ENCODE measurements around the gene FASN.

FASN gene

DNA sequence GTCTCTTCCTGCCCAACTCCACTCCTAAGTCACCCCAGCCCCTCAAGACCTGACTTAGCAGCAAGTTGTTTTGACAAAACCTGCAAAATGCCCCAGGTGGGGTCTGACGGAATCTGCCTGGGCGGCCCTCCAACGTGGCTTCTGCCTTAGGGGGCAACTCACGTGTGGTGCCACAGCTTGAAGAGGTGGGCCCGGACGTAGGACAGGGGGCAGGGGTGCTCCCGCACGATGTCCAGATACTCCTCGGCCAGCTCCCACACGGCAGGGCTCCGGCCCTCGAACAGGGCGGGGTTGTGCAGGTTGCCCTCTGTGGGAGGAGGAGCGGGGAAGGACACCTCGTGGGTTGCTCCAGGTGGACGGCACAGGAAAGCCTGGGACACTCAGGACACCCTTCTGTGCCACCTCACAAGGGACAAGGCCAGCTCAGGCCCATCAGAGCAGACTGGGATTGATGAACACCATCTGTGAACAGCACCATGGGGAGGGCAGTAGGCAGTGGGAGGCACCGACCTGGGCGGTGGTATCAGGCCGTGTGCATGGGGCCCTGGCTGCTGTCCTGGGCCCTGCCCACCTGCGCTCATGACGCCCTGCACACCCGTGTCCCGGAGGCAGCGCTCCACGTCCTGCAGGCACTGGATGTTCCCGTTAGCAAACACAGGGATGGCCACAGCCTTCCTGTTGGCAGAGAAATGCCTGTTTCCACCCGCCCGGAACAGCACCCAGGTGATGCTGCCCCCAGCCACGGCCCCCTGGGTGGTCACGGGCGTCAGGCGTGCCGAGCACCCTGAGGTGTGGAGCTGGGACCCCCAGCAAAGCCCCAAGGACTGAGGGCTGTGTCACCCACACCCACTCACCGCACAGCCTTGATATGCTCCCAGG lies 36.8 kb downstream of the FASN start:
- DNase-seq (ENCODE audit: low read depth): no peak
- no peak overlapping the region for H3K4me3 ChIP-seq (ENCODE audit: low read length)
- TF ChIP-seq, protein P1, sequence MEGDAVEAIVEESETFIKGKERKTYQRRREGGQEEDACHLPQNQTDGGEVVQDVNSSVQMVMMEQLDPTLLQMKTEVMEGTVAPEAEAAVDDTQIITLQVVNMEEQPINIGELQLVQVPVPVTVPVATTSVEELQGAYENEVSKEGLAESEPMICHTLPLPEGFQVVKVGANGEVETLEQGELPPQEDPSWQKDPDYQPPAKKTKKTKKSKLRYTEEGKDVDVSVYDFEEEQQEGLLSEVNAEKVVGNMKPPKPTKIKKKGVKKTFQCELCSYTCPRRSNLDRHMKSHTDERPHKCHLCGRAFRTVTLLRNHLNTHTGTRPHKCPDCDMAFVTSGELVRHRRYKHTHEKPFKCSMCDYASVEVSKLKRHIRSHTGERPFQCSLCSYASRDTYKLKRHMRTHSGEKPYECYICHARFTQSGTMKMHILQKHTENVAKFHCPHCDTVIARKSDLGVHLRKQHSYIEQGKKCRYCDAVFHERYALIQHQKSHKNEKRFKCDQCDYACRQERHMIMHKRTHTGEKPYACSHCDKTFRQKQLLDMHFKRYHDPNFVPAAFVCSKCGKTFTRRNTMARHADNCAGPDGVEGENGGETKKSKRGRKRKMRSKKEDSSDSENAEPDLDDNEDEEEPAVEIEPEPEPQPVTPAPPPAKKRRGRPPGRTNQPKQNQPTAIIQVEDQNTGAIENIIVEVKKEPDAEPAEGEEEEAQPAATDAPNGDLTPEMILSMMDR (conservative IDR thresholded peaks at IDR 0.05; ENCODE audit: low read length): no peak

DNA sequence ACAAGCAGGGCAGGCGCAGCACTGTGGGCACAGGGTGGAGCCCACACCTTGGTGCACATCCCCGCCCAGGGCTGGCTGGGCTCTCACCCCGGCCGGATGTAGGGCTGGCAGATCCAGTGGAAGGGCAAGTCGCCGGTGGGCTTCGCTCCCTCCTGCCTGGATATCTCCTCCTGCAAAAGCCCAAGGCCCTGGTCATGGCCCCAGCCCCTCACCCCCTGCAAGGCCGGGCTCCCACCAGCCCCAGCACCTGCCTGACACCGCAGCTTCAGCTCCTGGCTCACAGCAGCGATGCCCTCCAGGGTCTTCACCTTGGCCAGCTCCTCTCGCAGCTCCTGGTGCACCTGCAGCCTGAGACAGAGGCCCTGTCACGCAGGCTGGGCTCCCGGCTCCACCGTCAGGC lies 37.4 kb downstream of the FASN start:
- TF ChIP-seq, protein P1 (conservative IDR thresholded peaks at IDR 0.05; ENCODE audit: low read length): no peak
- H3K4me3 ChIP-seq (ENCODE audit: low read length): no peak overlapping the region
- no peak for DNase-seq (ENCODE audit: low read depth)

DNA sequence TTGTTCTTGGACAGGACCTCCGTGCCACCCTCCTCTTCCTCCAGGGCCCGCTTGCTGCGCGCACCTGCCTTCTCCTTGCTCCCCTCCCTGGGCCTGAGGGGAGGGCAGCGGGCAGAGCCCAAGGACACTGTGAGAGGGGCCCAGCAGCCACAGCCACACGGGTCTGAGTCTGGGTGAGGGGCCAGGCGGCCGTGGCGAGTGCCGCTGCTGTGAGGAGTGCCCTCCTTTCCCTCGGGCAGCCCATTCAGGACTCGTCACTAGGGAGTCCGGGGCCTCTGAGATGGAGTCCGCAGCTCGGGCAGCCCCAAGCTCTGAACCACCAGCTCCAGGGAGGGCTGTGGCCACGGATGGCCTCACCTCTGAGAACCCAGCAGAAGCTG lies 38.0 kb downstream of the FASN start:
- DNase-seq (ENCODE audit: low read depth): no peak
- TF ChIP-seq, protein P1 (conservative IDR thresholded peaks at IDR 0.05; ENCODE audit: low read length): no peak
- H3K4me3 ChIP-seq (ENCODE audit: low read length): no peak overlapping the region

DNA sequence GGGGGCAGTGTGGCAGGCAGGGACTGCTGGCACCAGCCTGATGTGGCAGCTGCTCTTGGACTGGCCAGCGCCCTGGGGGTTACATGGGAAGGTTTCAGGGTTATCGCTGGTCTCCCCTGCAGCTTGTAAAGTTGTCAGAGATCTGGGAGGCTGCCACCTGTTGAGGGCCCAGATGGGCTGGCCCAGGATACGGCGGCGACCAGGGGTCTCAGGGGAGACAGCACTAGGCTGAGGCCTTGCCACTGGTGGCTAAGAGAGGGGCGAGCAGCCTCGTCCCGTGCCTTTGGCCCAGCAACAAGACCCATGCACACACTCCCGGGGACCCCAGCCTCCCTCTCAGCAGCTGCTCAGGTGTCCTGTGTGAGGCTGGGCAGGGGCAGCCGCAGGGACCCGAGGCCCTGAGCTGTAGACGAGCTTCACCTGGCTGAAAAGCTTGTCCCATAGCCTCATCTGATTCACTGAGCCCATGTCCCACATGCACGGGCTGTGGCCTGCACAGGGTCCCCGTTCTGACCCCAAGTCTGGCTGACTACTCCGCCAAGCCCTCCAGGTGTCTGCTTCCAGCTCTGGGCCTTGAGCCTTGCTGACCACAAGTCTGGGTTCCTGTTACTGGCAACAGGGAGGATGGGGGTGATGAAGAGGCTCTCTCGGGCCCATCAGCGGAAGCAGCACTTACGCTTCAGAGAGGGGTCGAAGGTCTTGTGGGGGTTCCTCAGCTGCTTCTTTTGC lies 38.6 kb downstream of the FASN start:
- DNase-seq (ENCODE audit: low read depth): no peak
- TF ChIP-seq, protein P1 (conservative IDR thresholded peaks at IDR 0.05; ENCODE audit: low read length): no peak
- H3K4me3 ChIP-seq (ENCODE audit: low read length): no peak overlapping the region

DNA sequence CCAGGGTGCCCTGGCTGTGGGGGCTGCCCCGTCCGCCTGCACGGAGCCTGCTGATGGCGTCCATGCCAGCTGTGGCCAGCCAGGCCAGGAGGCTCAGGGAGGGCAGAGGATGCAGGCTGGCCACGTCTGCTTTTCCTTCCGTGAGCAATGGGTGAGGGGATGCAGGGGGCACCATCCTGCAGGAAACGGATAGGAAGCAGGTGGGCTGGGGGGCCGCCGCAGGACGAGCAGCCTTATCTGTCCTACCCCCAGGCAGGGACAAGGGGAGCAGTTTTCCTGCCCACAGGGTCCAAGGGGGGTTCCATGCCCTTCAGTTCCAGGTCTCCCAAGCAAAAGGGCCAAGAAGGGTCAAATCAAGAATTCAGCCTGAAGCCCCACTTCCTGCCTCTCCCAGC lies 39.2 kb downstream of the FASN start:
- TF ChIP-seq, protein P1 (conservative IDR thresholded peaks at IDR 0.05; ENCODE audit: low read length): no peak
- no peak for DNase-seq (ENCODE audit: low read depth)
- H3K4me3 ChIP-seq (ENCODE audit: low read length): no peak overlapping the region

DNA sequence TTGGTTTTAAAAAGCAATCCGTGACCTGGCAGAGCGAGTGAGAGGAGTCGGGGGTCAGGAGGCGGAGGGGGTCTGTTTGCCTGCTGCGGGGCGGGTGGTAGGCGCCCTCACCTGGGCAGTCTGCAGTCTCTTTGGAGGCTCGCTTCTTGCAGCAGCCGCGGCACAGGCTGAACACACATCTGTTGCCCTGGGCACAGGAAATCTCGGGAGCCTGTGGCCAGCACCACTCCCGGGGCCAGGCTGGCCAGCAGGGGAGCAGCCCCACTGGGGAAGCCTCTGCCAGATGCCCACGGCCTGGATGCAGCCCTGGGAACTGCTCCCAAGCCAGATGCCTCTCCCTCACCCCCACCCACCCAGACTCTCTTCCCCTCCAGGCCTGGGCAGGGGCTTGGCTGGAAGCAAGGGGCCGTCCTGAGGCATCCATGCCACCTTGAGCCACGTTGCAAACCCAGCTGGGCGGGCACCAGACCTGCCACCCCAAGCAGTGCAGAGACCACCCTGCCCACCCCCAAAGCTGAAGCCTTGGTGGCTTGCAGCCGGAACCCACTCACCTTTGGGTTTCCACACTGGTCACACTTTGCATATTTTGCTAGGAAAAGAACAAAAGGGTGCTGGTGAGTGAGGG lies 39.7 kb downstream of the FASN start:
- TF ChIP-seq, protein P1 (conservative IDR thresholded peaks at IDR 0.05; ENCODE audit: low read length): no peak

More for the DNA sequence above, 39.7 kb downstream of the FASN start:
- no peak for DNase-seq (ENCODE audit: low read depth)
- no peak overlapping the region for H3K4me3 ChIP-seq (ENCODE audit: low read length)
